Activated CD4-positive, alpha-beta T cell treated with anti-CD3 and anti-CD28 coated beads, Interleukin-2, Interleukin-4, amounts not matched to agents 100 ng/mL and 50 ng/mL, durations not matched to agents 16 hours and 8 hours (primary cell): ENCODE measurements around the gene MED12.

Experiments
- DNase-seq: peaks from one replicate; pipeline ENCODE4 v3.0.0-alpha.2; 2020; ENCODE audit warnings: low spot score

MED12 gene

DNA sequence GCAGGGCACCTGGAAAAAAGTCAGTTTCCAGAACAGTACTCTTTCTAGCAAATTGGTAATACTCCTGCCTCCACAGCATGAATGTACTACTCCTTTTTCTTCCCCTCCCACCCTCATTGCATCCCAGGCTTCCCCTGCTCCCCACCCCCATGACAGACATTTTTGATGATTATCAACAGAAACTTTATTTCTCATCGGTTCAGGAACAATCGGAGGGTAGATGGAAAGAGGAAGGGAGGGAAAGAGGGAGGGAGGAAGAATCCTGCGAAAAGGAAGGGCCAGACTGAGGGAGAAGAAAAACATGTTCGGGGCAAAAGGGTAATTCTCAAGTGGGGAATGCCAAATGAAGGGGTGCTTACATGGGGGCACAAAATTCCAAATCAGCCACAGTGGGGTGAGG lies 11.2 kb upstream of the MED12 start:
- DNase-seq = no peak

DNA sequence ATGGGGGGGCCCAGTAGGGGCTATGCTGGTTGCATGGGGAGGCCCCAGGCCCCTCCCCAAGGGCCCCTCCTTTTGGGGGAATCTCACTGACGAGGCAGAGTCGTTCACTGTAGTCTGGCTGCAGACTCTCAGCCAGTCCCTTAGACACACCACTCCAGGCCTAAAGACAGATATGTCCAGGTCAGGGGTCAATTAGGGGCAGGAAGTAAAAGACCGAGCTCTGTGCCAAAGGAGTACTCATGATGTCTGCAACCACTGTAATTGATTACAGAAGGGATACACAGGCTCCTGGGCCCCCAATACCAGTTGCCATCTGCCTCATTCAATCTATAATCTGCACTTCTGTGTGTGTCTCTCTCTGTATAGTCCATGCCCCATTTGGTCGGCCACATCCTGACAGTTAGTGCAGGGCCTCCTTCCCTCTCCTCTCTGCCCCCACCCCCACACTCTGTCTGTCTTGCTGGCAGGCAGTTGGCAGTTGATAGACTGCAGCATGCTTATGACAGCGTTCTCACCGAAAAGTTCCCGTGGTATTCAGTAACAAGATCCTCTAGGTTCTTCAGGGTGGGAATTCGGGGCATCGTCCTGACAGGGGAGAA lies 10.5 kb upstream of the MED12 start:
- peak; percentile 57 for DNase-seq

DNA sequence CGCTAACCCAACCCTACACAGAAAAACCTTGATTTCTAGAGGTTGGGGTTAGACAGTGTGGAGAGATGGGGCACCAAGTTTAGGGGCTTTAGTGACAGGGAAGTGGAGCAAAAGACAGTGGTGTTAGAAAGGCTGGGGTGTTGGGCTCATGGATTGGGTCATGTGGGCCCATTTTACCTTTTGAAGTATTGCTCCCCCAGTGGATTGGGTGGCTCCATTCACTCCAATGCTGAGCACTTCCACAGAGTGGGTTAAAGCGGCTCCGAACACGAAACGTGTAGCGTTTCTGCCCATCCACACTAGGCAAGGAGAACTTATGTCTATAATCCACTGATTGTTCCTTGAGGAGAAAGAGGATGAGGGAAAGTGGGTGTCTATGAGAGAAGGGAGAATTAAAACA lies 9.3 kb upstream of the MED12 start:
- DNase-seq = no peak

DNA sequence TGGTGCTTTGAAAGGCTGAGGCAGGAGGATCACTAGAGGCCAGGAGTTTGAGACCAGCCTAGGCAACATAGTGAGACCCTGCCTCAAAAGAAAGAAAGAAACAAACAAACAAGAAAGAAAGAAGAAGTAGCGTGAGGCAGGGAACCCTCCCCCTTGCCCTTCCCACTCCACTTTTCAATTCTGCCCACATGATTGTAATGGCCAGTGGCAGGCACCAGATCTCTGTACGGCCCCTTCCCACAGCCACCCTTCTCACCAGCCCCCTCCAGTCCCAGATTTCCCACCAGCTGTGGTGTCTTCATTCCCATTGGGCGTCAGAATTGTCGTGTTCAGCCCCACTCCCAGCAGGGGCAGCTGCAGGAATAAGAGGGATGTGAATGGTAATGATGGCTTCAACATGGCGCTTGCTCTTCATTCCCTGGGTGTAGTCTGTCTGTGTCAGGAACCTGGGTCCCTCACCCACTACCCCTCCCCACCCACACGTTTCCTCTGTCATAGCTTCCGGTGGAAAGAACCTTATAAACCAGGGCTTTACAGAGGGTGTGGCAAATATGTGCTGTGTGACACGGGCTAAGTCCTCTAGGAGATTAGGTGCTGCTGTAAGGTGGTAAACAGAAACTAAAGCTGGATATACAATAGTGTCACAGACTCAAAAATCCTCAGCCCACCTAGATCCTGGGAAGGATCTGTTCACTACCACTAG lies 7.1 kb upstream of the MED12 start, which contains the start of gene IL2RG:
Gene IL2RG (minus strand): TSS at position 437 of the 703 bp plus-strand sequence. CDS start 38 bp downstream, at position 399.
- DNase-seq = peak; percentile 92

DNA sequence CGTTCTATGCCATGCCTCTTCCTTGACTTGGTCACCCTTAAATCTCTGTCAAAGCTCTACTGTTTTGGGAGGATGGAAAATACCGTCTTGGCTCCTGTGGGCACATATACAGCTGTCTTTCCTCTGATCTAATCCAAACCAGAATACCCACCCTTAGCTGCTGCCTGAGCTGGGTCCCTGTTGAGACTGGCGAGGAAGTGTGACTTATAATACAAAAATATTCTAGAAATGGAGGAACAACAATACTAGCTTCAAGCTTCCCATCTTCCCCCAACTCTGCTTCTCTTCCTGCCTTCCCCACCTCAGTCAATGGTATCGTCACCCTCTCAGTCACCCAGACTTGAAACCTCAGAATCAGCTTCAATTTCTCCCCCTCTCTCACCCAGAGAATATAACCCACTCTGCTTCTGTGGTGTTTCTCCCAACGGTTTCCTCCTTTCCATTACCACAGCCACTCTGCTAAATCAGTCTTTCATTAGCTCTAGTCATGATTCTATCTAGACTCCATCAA lies 6.4 kb upstream of the MED12 start:
- peak; percentile 33 for DNase-seq

DNA sequence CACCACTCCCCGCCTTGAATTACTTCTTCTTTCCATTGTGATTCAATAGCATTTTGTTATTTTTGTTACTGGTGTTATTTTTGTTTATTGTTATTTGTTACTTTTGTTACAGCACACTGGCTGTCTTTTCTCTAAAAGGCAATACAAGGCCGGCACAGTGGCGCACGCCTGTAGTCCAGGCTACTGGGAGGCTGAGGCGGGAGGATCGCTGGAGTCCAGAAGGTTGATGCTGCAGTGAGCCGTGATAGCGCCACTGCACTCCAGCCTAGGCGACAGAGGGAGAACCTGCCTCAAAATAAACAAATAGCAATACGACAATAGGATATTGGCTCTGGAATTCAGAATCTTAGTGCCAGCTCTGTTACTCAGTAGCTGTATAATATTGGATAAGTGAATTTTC lies 1.0 kb upstream of the MED12 start:
- no peak for DNase-seq

DNA sequence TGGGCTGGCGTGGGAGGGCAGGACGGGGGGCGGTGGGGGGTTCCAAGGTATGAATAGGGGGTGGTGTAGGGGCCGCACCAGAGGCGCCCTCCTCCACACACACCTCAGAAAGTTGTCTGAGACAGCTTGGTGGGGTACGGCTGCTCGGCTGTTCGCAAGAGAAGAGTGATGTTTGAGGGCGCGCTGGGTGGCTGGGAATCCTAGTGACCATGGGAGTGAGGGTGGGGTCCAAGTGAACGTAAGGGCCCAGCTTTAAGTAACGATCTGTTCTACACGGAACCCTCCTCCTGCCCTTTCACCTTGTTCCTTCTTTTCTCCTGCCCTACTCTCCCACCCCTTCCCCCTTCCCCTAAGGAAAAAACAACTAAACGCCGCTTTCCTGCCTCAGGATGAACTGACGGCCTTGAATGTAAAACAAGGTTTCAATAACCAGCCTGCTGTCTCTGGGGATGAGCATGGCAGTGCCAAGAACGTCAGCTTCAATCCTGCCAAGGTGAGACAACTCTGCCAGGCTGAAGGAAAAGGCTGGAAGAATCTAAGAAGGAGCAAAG lies 664 bp downstream of the MED12 start:
- no peak for DNase-seq

DNA sequence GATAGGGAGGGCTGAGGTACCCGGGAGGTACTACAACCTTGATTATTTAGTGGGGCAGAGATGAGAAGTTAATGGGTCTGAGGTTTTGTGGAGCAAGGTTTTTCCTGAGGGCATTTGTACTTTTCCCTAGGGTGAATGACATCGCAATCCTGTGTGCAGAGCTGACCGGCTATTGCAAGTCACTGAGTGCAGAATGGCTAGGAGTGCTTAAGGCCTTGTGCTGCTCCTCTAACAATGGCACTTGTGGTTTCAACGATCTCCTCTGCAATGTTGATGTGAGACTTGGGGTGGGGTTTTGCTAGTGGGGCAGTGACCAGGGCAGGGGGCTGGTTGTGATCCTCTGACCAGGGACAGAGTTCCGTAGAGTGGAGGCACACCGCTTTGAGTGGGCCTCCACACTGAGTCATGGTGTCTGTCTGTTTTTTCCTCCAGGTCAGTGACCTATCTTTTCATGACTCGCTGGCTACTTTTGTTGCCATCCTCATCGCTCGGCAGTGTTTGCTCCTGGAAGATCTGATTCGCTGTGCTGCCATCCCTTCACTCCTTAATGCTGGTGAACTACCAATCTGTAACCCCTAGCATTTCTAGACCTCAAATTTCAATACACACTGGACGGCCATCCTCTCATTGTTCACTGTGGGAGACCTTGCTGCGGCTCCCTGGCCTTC lies 9.9 kb downstream of the MED12 start:
- DNase-seq = no peak

DNA sequence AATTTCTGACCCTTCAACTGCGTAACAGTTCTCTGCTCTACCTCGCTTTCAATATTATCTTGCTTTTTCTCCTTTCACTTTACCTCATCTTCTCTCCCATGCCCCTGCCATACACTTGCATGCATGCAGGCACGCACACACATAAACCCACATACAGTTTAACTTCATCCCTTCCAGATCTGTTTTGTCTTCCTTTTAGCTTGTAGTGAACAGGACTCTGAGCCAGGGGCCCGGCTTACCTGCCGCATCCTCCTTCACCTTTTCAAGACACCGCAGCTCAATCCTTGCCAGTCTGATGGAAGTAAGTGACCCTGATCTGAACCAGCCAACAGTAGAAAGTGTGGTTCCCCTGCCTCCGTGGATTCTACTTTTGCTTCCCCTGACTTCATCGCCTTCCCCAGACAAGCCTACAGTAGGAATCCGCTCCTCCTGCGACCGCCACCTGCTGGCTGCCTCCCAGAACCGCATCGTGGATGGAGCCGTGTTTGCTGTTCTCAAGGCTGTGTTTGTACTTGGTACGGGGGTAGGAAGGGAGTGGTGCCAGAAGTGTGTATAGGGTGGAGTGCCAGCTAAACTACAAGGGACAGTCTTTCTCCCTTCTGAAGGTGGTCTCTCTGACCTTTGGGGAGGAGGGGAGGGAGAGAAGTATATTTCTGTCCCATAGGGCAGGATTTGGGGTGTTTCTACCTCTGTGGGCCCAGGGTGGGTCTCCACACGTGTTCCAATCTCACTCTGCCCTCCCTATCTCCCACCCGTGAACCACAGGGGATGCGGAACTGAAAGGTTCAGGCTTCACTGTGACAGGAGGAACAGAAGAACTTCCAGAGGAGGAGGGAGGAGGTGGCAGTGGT lies 10.7 kb downstream of the MED12 start:
- DNase-seq = peak; percentile 74

DNA sequence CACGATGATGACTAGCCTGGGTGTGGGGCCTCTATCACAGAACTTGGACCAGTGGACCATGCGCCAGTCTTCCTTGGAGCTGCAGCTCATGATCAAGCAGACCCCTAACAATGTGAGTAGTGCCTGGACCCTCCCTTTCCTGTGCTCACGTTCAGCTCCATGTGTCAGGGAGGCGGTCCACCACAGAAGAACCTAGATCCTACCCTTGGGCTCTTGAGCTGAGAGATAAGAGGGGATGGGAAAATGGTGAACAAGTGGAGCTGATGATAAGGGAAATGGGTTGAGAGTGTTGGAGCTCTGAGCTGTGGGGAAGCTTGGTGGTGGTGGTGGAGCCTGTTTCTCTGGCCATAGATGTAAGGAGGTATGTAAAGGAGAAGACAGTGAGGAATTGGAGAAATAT lies 13.1 kb downstream of the MED12 start:
- DNase-seq = no peak

DNA sequence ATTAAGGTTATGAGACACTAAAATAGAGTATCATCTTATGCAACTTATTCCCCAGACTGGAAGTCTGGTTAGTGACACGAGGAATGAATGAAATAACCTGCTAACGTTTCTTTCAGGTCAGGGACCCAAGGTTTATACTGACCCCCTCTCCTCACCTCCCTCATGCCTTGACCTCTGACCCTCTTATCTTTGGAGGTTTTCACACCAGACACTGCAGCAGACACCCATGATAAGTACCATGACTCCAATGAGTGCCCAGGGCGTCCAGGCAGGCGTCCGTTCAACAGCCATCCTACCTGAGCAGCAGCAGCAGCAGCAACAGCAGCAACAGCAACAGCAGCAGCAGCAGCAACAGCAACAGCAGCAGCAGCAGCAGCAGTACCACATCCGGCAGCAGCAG lies 22.0 kb downstream of the MED12 start:
- DNase-seq = no peak

DNA sequence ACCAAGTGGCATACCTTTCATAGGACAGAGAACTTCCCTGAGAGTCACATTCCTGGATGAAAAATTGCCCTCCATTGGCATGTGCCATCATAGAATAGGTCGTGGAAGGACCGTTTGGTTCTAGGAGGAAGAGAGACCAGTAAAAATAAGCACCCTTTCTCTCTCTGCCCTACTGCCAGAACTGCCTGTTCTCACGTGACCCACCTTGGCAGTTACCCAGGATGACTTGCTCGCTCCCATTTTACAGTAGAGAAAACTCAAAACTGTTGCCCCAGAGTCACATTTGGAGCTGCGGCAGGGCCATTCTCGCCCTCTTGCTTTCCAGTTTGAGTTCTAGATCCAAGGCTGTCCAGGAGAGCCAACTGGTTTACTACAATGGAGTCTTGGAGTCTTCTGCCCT lies 25.1 kb downstream of the MED12 start:
- DNase-seq = no peak

DNA sequence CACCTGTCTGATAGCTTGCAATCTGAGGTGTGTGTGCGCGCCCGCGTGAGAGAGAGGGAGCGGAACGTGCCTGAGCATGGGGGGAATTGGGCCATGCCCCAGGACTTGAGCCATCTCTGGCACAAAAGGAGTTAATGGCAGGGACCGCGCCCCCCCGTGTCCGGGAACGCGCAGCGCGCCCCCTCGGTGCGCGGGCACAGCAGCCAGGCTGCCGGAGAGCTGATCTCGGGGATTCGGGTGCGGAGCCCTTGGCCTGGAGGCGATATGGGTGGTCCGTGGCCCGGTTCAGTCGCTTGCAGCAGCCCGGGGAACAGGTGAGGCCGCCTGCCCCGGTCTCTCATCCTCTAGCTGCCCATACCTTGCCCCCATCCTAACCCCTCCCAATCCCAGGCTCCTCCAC lies 26.3 kb downstream of the MED12 start, which contains the start of gene NLGN3:
Gene NLGN3 (plus strand): TSS at position 191 of the 400 bp plus-strand sequence. CDS start 2,909 bp downstream, outside the sequence.
- DNase-seq = no peak

DNA sequence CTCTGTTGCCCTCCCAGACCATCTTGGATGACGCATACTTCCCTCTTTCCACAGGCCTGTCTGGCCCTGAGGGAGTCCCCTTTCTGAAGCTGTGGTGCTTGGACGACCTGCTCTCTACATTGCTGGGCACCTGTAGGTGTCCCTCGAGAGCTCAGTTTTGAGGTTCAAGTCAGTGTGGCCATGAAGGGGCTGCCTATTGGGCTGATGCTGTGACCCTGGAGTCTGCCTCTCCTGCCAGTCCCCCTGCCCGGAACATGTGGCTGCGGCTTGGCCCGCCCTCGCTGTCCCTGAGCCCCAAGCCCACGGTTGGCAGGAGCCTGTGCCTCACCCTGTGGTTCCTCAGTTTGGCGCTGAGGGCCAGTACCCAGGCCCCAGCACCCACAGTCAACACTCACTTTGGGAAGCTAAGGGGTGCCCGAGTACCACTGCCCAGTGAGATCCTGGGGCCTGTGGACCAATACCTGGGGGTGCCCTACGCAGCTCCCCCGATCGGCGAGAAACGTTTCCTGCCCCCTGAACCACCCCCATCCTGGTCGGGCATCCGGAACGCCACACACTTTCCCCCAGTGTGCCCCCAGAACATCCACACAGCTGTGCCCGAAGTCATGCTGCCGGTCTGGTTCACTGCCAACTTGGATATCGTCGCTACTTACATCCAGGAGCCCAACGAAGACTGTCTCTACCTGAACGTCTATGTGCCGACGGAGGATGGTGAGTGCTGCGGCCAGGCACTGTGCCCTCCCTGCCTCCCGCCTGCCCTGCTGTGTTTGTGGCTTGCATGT lies 29.3 kb downstream of the MED12 start:
- no peak for DNase-seq

DNA sequence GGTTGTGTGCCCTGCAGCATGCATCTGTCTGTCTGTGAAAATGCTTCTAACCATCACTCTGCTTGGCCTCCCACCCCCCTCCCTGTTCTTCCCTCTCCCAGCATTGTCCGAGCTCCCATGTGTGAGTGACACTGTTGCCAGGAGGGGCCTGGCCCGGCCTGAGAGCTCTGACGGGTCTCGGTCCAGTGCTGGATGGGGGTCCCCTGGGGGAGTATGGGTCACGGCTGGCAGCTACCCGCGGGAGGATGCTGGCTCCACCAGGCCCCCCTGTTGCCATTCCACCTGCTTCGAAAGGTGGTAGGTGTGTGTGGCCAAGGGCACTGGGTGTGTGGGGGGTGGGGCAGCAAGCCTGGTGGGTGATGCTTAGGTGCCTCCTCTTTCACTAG lies 29.9 kb downstream of the MED12 start:
- no peak for DNase-seq

DNA sequence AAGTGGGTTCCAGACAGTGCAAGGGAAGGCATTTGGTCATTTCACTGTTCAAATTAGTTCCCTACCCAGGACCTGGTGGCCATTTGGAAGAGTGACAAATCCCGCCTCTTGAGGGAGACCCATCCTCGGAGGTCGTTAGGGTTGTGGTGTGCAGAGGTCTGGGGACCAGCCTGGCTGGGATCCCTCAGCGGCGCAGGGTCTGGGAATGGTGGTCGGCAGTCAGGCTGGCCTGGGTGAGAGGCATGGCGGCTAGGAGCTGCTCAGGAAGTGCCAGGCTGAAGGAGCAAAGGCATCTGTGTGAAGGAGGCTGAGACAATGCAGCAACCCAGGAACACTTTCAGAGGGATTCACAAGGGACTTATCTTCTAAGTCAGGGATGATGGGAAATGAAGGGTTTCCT lies 33.0 kb downstream of the MED12 start:
- DNase-seq = no peak

DNA sequence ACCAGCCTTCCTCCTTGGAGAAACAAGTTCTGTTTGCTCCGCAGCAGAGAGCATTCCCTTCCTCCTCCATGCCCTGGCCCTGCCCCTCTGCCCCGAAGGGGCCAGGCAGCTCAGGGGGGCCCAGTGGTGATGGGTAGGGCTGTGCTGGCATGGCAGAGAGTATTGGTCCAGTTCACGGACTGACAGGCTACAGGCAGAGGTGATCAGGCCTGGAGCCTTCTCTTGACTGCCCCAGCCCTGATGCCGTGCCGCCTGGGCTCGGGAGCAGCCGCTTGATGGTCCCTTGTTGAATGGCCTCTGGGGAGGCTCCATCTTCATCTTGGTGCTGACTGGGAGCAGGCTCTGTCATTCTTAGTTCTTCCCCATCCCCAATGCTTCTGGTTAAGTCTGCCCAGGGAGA lies 35.8 kb downstream of the MED12 start:
- no peak for DNase-seq

DNA sequence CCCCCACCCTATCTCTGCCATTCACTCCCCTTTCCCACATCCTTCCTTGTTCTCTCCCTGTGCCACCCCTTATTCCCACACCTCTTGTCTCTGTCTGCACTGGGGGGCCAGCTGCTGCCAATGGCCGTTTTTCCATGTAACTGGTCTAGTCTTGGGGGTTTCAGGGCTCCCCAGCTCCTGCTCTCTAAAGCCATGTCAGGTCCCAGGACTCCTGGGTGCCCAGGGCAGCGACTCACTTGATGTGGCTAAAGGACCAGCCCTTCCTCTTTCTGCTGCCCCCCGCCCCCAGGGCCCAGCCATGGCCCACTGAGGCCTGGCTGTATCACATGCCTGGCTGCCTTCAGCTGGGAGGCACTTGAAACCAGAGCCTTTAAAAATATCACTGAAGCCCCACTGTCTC lies 36.2 kb downstream of the MED12 start:
- DNase-seq = no peak

DNA sequence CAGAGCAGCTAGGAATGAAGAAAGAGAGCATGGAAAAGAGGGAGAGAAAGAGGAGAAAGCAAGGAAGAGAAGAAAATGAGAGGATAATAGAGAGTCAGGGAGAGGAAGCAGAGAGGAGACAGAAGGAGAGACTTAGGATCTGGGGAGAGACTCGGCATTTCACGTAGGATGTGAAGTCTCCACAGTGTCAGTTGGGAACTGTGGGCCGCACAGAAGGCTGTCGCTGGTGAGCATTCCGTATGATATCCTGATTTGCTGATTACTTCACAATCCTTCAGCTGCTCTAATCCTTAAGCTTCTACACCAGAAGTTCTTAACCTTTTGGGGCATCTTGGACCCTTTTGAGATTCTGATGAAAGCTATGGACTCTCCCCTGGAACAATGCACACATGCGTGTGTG lies 40.2 kb downstream of the MED12 start:
- DNase-seq = no peak

DNA sequence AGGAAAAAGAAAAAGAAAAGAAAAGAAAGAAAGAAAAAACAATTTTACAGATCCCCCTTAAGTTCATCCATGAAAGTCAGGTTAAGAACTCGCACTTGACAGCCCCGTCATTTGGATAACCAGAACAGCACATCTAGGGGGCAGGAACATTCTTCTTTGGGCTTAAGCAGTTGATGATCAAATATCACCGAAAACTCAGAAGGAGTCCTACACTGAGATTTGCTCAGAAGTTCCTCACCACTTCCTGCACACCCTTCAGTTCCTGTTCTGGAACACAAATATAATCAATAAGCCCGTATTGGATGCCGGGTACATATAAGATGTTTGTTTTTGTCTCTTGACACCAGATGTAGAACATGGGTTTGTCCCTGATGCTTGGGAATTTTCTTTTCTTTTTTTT lies 40.9 kb downstream of the MED12 start:
- no peak for DNase-seq

DNA sequence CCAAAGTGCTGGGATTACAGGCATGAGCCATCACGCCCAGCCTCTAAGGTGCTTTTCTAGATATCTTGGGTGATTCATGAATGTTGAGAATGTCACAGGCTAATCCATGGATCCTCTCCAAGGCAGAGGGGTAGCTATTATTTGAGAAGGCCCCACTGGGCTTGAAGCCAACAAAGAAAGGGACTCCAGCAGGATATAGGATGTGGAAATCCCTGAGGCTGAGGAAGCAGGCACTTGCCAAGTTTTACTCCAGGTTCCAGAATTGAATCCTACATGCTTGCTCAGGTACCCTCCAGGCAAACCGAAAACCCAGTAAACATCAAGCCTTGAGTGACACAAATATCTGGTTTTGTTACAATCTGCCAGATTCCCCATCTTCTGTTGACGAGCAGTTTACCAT lies 42.1 kb downstream of the MED12 start:
- DNase-seq = no peak
